Fibroblast of skin of back (primary cell): ENCODE data around the gene FBXO17.
A peak's percentile ranks its signal among the peaks of the same experiment; 100 is the strongest.

Experiments
- DNase-seq: peaks from one replicate; pipeline ENCODE4 v3.0.0-alpha.2; 2013

FBXO17 gene

GRCh38 chr19:38915329-38916321 lies 59.9 kb downstream of the FBXO17 start:
- no peak for DNase-seq

GRCh38 chr19:38913958-38914357 lies 61.6 kb downstream of the FBXO17 start:
- DNase-seq = no peak

GRCh38 chr19:38912600-38913514 lies 62.7 kb downstream of the FBXO17 start:
- no peak for DNase-seq

GRCh38 chr19:38911388-38912001 lies 64.0 kb downstream of the FBXO17 start:
- no peak for DNase-seq

DNA sequence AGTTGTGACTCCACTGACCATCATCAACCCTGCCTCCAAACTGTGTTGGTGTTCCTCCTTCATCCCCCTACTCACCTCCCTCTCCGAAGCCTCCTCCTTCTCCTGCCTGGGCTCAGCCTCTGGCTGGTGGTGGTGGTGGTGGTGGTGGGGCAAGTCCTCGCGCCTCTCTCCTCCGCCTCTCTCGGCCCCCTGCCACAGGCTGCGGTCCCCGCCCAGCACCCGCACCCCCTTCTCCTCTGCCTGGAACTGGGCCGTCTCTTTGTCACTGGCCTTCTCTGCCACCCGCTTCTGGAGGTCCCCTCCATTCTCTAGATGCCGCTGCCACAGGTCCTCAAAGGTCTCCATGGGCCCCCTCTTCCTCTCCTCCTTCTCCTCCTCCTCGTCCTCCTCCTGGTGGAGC lies 65.1 kb downstream of the FBXO17 start:
- DNase-seq = no peak

DNA sequence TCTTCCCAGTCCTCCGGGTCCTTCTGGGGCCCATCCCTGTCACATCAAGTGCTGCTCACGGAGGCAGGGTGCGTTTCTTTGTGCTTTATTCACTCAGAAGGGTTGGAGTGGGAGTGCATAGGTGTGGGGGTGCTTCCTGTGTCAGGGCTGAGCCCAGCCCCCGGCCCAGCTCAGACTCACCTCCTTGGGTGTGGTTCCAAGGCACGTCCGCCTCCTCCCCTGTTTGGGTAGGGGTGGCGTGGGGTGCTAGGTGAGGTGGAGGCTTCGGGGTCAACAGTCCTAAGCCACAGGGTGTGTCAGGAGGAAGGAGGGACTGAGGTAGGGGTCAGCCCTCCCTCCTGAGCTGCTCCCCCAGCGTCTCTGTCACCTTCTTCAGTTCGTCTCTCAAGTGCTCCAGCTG lies 66.6 kb downstream of the FBXO17 start:
- no peak for DNase-seq

DNA sequence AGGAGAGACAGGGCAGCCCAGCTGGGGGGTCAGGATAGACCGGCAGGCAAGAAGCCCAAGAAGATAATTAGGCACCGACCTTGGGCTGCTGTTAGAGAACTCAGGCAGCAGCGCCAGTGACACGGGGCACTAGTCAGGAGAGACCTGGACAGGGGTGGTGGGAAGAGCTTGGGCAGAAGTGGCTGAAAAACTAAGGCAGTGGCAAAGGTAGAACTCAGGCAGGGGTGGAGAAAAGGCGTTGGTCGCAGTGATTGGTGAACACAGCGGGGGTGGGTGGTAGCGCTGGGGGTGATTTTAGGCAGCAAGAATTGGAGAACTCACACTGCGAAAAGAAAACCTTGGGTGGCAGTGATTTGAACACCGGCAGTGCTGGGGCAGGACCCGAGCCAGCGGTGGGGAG lies 67.9 kb downstream of the FBXO17 start:
- no peak for DNase-seq

DNA sequence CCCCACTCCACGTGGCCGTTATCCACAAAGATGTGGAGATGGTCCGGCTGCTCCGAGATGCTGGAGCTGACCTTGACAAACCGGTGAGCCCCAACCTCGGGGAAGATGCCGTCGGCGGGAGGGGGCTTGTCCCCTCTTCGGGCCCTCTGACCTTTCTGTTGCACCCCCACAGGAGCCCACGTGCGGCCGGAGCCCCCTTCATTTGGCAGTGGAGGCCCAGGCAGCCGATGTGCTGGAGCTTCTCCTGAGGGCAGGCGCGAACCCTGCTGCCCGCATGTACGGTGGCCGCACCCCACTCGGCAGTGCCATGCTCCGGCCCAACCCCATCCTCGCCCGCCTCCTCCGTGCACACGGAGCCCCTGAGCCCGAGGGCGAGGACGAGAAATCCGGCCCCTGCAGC lies 68.3 kb downstream of the FBXO17 start:
- DNase-seq = no peak

GRCh38 chr19:38905620-38906019 lies 69.9 kb downstream of the FBXO17 start:
- no peak for DNase-seq

DNA sequence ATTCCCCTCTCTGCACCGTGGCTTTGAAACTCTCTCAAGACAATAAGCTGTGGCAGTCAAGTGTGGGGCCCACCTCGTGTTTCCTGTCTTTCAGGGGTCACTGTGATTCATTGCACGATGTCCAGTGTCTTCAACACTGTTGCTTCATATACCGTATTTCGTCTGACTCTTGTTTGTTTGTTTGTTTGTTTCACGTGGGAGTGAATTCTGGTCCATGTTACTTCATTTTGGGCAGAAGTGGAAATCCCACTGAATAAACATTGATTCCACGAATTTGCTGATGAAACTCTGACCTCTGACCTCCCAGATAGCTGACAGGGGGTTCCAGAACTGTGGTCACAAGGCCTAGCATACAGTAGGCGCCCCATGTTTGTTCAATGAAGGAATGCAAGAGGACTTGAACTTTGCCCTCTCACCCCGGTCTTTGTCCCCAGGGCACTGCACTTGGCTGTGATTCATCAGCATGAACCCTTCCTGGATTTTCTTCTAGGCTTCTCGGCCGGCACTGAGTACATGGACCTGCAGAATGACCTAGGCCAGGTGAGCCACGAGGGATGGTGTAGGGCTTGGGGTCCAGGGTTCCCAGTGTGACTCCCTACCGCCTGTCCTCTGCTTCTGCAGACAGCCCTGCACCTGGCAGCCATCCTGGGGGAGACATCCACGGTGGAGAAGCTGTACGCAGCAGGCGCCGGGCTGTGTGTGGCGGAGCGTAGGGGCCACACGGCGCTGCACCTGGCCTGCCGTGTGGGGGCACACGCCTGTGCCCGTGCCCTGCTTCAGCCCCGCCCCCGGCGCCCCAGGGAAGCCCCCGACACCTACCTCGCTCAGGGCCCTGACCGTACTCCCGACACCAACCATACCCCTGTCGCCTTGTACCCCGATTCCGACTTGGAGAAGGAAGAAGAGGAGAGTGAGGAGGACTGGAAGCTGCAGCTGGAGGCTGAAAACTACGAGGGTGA lies 70.7 kb downstream of the FBXO17 start:
- DNase-seq = no peak

- DNase-seq = no peak
Observed at GRCh38 chr19:38901683-38902082, 73.9 kb downstream of the FBXO17 start.

DNA sequence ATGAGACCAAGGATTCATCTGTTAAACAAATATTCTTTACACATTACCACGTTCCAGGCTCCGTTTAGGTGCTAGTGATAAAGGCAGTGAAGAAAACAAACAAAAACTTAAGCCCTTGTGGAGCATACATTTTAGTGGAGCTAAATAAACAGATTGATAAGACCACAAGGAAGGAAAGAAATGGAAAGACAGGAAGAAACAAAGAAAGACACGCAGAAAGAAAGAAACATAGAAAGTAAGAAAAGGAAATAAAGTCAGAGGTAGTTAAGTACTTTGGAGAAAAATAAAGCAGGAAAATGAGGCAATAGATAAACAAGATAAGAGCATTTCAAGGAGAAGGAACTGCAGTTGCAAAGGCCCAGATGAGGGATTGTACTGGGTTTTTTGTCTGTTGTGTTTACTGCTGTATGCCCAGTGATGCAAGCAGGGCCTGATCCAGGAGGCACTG lies 74.8 kb downstream of the FBXO17 start:
- no peak for DNase-seq

DNA sequence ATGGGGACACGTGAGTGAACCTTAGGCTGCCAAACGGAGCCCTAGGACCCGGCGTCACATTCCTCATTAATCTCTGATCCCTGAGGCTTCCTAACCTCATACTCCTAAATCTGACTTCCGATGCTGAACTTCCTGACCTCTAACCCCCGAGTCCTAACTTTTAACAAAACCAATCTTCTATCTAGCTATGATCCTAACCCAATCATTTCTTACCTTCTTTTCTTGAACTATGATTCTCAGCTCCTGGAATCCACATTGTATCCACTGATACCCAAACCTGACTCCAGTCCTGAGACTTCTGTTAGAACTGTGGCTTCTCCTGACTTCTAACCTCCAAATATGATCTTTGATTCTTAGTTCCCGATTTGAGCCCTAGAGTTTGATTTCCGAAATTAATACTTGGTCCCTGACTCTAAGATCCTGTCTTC lies 75.3 kb downstream of the FBXO17 start:
- DNase-seq = no peak

- peak; percentile 100 for DNase-seq
Observed at GRCh38 chr19:38899447-38900201, 75.9 kb downstream of the FBXO17 start, which contains the start of the genes NFKBIB and SIRT2. Gene NFKBIB (plus strand): TSS chr19:38899969. CDS start chr19:38900033, 64 bp downstream. Gene SIRT2 (minus strand): TSS chr19:38899618. CDS start chr19:38899521, 97 bp downstream.

- DNase-seq = peak; percentile 9
Observed at GRCh38 chr19:38898788-38899446, 76.6 kb downstream of the FBXO17 start.

DNA sequence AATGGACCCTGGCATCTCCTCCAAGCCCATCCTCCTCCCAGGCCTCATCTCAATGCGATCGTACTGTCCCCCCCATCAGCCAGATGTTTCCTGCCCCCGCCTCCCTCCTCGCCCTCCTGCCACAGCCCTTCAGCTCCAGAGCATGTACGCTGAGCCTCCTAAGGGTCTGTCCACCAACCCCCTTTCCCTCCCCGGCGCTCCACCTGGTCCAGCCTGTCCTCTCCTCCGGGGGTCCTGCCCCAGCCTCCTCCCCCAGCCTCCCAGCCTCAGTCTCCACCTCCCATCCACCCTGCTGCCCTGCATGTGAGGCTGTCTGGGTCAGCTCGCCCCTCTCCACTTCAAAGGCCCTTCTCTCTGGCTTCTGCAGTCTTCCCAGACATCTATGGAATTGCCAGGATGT lies 80.6 kb downstream of the FBXO17 start:
- DNase-seq = no peak

- DNase-seq = no peak
Observed at GRCh38 chr19:38893341-38893771, 82.2 kb downstream of the FBXO17 start.

DNA sequence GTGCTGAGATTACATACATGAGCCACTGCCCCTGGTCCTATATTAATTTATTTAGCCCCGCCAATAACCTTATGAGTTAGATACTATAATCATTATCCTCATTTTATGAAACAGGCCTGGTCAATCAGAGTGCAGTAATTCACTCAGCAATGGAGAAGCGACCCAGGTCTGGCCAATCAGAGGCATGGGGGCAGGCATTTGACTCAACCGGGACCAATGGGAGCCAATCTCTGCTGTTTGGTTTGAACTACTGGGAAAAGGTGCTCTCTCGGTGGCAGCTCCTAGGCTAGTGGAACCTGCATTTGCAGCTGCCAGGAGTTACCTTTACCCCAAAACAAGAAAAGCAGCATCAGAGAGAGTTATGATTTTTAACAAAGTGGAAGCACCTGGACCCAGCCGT lies 82.7 kb downstream of the FBXO17 start:
- DNase-seq = no peak

GRCh38 chr19:38891771-38892170 lies 83.8 kb downstream of the FBXO17 start:
- no peak for DNase-seq
